Loucy (cell line): Measurements from ENCODE around the gene KATNAL1.

Experiments
- CTCF ChIP-seq: fragments of 200-600 bp; sonication (generic); conservative IDR thresholded peaks from 2 replicates; pipeline ENCODE4 v1.5.1; 2014; ENCODE audit warnings: mild to moderate bottlenecking, antibody characterized with exemption, low read length
- EZH2phosphoT487 ChIP-seq: fragments of 200-600 bp; IDR thresholded peaks from 2 replicates; pipeline ENCODE4 v1.6.1; 2018; ENCODE audit warnings: antibody characterized with exemption, mild to moderate bottlenecking, moderate library complexity, borderline replicate concordance

- TF ChIP-seq CTCF: no peak
- no peak for TF ChIP-seq EZH2phosphoT487
Observed at GRCh38 chr13:30165796-30166195, 141.6 kb downstream of the KATNAL1 start.
